A204.1 (cell line): ENCODE data around the gene EXTL1.

Experiments
- FAIRE-seq: peaks from 2 replicates; lab custom pipeline; 2012; peaks lifted over from hg19 to GRCh38; lab: Jason Lieb, UNC

Gene EXTL1

DNA sequence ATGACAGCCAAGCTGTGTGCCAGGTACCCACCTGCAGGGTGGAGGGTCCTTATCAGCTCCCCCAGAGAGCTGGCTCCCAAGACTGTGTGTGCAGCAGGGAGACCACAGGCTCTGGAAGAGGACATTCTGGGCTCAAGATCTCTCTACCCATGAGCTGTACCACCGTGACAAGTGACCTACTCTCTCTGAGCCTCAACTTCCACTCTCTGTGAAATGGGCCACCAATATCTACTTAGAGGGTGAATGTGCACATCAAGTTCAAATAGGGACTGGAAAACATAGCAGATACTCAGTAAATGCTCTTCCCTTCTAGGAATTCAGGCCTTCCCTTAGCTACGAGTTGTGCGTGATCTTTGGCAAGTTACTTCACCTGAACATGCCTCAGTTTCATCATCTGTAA lies 22.8 kb downstream of the EXTL1 start:
- no peak for FAIRE-seq

DNA sequence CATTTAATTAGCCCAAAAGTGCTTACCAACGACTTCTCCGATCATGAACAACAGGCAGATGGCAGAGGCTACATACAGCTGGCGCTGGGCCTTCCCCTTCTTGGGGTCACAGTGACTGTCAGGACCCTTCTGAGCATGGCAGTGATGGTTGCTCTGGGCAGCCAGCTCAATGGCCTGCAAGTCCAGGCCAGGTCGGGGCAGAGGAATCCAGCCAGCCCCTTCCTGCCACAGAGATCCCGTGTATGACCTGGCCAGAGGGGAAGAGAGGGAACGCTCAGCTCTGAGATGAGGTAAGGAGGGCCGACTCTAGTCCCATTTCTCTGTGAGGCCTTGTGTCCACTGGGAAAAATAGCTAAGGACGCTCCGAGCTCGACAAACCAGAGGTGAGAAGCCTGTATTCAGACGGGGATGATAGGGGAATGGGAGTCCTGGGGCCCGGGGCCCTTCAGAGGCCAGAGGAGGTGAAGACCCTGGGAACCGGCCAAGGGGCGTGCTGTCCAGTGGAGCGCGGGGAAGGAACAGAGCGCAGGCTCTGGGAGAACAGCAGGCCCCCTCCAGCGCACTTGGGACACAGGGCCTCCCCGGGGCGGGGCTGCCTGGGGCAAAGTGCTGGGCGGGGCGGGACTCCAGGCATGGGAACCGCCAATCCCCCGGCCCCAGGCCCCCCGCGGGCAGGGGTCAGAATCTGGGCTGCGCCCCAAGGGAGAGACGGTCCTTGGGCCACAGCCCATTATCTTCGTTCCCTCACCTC lies 23.6 kb downstream of the EXTL1 start:
- FAIRE-seq, result no peak

DNA sequence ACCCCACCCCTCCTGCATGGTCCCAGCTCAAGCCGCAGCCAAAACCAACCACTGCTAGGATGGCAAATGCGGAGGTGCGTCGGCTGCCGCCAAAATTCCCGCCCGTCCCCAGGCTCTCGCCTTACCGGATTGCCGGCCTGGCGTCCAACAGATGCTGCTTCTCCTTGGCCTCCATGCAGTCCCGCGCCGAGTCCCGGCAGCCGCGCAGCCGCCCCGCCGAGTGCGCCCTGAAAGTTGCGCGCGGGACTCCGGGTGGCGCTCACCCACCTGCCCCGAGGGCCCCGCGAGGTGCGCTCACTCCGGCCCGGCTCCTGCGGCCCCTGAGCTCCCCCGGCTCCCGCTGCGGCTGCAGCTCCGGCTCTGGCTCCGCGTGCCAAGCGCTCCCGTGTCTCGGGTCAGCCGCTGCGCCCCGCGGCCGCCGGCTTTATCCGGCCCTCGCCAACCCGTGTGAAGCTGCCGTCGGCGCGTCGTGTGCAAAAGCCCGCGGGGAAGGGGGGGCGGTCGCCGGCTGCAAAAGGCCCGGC lies 24.2 kb downstream of the EXTL1 start, which contains the start of gene SLC30A2:
Gene SLC30A2, minus strand, starts transcription at position 397 of the 524 bp plus-strand sequence. Its CDS starts 222 bp downstream, at position 175.
- FAIRE-seq, result no peak

DNA sequence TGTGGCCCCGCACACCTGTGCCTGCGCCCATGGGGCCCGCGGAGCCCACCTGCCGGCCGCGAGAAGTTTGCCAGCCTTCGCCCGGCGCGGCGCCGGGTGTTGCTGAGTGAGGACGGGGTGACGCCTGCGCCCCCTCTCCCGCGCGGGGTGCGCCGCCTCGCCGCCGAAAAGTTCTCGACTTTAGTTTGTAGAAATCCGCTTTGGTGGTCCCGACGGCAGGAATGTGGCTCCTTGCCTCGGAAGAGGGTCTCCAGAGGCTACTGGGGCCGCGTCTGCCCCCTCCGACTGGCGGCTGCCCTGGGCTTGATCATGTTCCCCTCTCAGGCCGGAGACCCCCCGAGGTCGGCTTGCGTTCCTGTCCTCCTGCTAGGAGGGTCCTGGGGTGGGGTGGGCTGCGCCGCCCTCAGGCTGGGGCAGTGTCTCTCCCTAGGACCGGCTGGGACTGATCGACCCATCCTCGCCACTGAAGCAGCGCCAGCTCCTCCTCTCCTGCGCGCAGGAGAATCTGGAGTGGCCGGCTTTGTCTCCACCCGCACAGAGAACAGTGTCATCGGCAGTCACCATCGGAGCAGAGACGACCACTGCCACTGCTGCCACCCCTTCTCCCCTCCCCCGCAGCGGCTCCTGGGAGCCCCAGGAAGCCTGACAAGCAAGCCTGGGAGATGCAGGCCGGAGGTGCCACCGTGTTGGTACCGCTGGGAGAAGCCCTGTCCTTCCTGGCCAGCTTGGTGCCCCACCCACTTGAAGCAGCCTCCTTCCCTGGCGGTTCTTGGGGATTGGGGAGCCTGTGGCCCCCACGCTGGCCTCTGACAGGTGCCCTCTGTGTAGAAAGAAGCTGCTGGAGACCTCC lies 24.9 kb downstream of the EXTL1 start:
- FAIRE-seq, result no peak

DNA sequence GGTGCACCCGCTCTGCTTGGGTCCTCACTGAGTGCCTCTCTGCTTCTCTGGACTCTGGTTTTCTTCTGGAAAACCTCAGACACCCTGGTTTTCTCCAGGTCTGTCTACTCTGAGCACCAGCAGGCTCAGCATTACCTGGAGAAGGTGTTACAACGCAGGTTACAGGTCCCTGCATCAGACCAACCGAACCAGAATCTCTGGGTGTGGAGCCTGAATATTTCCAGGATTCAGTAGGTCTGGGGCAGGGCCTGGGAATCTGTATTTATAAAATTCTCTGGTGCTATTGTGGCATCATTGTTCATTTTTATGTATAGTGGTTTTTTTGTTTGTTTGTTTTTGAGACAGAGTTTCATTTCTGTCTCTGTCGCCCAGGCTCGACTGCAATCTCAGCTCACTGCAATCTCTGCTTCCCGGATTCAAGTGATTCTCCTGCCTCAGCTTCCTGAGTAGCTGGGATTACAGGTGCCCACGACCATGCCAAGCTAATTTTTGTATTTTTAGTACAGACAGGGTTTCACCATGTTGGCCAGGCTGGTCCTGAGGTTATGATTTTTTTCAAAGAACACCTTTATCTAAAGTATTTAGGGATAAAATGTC lies 25.8 kb downstream of the EXTL1 start:
- no peak for FAIRE-seq

DNA sequence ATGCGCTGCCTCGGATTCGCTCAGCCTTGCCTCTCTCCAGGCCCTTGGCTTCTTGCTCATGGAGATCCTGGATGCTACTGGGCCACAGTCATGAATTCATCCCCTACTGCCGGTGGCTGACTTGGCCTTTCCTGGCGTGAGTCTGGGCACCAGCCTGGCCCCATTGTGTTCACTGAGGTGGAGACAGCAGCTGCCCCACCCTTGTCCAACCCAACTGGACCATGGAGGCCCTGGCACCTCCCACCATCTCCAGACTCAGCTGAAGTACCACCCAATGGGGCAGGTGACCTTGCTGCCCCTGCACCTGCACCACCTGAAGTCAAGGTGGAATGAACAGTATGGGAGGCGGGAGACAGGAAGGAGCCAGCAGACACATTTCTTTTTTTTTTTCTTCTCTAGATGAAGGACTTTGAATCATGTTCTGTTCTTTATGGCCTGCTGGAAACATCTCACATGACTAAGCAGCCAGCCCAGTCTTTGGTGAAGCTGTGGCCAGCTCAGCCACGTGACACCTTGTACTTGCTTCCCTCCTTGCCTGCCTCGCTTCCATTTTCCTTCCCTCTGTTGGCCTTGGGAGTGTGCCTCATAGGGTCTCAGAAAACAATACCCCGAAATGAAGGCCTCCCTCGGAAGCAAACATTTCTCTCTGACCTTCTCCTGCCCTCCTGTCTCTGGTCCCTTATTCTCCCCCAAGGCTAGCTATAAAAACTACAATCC lies 28.1 kb downstream of the EXTL1 start:
- no peak for FAIRE-seq

DNA sequence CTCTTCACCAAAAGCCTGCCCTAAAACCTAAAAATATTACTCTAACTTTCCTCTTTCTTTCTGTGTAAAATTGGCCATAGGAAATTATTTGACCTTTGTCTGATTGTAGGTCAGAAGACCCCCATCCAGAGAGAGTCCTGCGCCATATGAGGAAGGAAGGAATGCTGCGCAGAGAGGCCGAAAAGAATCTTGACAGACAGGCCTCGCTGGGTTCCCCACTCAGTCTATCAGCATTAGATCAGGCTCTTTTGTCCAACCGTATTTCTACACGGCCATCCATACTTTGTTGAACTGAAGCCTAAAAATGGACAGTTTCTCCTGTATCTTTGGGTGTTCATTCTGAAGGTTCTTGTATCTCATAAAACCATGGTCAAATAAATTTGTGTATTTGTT lies 28.7 kb downstream of the EXTL1 start:
- FAIRE-seq, result no peak

DNA sequence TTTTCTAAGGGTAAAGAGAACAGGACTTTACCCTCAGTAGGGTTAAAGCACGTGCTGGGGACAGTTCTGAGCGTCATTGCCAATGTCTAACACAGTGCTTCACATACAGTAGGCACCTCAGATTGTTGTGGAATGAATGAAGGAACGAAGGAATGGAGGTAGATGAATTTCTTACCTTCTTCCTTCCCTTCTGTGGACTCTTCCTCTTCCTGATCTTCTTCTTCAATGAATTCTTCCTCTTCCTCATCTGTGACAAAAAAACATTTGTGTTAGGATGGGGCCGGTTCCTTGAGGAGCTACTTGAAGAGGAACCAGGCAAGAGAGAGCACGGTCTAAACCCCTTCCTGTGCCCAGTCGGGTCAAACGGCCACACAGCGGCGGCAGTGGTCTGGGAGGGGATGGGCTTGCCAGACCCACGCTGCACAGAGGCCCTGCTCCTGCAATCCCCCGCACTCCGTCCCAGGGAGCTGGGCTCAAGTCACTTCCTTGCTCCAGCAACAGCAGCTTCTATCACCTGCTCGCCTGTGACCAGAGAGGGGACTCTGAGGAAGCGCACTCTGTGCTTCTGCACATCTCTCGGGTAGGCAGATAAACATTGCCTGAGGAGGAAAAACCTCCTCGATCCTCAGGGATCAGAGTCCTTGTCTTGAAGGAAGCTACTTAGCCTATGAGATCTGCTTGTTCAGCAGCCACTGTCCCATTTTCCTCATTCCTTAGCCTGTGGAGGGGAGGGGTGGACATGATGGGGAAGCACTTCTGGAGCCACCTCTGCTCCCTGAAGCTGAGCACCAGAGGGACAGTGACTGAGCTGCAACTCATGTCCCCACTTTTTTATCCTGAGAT lies 32.4 kb downstream of the EXTL1 start:
- FAIRE-seq, result no peak

DNA sequence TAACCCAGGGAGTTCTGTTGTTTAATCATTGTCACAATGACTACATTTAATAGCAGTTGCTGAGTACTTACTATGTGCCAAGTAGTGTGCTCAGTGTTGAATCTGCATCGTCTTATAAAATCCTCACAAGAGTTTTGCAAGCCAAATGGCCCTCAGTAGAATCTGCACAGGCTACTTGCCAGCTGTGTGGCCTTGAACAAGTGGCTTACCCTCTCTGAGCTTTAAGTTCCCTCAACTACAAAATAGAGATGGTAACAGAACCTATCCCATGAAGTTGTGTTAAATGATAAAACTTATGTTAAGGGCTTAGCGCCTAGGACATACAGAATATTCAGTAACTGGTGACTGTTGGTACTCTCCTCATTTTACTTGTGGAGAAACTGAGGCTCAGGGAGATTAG lies 33.5 kb downstream of the EXTL1 start:
- no peak for FAIRE-seq

DNA sequence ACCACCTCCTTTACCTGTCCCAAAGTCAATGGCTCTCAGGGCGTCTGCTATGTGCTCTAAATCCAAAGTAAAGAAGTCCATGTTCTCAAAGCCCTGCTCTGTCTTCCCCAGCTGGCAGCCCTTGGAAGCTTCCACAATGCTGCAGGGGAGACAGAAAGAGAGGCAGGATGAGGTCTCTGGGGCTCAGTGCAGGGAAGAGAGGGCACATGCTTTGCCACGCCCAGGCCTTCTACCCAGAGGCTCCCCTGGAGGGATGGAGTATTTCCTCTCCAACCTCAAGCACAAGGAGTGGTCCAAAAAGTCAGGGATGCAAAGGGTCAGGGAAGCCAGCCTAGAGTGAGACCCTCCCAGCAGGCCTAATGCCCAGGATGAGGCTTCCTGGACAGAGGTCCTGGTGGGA lies 35.6 kb downstream of the EXTL1 start:
- FAIRE-seq, result no peak

DNA sequence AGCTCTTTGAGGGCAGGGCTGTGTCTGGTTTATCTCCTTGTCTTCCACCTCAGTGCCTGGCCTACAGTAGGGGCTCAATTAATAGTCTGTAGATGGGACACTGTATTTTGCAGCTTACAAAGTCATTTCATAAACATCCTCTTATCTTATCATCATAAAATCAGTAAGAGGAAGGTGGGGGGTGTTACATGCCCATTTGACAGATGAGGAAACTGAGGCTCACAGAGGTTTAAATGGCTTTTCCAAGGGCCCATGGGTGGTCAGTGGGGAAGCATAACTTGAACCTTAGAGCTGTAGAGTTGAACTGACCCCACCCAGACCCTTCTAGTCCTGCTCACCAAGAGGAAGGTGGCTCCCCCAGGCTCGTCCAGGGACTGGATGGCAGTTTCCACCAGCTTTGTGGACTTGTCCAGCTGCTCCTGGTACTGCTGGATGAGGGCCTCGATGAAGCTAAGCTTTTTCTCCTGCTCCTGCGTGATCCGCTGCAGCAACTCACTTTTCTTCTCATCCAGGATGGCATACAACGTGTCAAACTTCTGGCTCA lies 36.5 kb downstream of the EXTL1 start:
- FAIRE-seq, result no peak

DNA sequence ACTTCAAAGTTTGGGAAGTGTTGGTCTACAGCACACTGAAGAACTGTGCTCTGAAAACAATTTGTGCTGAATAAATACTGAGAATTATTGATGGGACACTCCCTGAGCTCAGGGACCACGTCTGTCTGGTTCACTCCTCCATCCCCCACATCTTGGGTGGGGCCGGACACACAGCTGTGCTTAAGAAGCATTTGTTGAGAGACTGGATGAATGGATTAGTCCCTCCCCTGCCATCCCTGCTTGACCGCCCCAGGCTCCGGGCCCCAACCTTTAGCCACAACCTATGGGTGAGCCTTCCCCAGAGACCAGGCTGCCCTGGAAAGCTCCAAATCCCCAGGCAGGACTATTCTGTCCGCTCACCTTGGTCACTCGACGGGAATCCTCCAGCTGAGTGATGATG lies 38.3 kb downstream of the EXTL1 start:
- no peak for FAIRE-seq

DNA sequence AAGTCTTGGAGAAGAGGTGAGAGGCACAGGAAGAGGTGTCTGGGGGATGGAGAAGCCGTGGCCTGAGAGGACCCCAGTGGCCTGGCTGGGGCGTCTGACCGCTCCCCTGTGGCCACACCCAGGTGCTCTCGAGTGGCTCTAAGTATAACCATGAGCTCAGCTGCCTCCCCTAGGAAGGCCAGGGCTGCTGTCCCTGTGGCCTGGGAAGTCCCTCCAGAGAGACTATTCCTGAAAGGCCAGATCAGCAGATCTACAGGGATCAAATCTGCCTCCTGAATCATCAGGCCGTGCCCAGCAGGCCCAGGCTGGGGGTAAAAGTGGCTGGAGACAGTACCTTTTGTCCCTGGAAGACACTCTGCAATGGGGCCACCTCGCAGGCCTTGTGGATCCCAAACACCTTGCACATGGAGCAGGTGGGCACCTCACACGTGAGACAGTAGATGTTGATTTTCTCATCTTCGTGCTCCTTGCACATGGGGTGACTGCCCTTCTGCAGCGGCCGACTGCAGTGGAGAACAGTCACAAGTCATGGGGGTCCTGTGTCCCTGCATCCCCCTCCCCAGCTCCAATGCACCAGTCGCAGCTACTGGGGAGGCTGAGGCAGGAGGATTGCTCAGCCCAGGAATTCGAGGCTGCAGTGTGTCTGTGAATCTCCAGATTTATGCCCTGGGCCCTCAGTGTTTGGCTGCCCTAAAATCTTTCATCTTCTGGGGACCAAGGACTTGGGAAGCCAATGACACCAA lies 39.4 kb downstream of the EXTL1 start:
- no peak for FAIRE-seq

DNA sequence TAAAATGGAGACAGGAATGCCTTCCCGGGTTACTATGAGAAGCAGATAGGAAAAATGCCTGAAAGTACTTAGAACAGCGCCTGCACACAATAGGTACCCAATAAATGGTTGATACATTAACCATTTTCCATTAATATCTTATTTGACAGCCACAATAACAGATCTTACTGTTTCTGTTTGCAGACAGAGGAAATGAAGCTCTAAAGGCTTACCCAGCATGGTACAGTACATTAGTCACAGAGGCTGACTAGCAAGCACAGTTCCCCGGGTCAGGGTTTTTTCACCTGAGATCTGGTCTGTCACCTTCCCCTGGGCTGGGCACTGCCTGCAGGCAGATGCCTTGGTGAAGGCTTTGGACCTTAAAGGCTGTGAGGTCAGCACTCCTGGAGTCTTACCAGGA lies 43.0 kb downstream of the EXTL1 start:
- FAIRE-seq, result no peak

DNA sequence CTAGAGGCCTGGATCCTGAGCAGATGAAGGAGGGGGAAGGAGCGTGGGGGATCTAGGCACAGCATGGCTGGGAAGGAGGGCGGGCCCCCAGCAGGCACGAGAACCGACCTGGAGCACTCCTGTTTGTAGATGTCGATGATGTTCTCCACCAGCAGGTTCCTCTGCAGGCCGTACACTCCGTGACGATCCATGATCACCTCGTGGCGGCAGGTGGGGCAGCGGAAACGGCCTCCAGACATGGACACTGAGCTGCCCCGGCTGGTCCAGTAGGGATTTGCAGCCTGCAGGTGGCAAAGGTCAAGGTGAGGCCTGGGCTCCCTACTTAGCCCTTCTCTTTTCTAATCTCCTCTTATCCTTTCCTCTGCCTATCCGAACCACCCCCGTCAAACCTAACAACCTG lies 44.6 kb downstream of the EXTL1 start:
- FAIRE-seq, result no peak

DNA sequence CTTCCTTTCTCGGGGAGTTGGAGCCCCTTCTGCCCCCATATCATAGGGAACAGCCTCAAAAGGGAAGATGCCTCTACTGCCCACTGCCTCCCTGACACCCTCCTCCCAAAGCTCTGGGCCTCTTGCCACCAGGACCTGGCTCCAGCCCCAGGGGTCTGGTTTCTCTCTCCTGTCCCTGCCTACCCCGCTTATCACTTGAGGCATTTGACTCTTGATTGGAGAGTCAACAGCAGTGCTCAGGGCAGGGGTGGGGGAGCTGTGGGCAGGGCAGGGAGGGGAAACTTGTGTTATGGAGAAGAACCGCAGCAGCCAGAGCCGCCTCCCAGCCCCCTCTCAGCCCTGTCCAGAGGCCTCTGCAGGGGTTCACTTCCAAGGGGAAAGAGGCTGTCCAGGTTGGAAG lies 45.3 kb downstream of the EXTL1 start:
- FAIRE-seq, result no peak

DNA sequence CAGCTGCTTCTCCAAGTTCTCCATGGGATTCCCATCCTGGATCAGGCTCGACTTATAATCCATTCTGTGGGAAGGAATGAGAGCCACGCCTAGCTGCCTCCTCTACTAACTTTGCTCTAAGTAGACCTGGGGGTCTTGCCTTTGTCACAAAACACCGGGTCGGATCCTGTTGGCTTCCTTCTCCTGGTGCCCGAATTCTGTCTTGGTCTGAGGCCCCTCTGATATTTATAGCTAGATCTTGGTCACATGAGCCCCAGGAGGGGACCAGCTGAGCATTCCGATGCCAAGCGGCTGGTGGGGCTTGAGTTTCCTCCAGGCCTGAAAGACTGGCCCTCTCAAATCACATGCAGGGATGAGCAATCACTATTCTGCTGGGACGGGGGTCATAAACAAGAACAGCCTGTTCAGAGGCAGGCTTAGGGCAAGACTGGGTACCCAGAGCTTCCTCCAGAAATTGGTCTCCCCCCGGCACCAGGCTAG lies 45.9 kb downstream of the EXTL1 start, which contains the start of gene TRIM63:
Gene TRIM63, minus strand, starts transcription at position 199 of the 480 bp plus-strand sequence. Its CDS starts 136 bp downstream, at position 63.
- no peak for FAIRE-seq

DNA sequence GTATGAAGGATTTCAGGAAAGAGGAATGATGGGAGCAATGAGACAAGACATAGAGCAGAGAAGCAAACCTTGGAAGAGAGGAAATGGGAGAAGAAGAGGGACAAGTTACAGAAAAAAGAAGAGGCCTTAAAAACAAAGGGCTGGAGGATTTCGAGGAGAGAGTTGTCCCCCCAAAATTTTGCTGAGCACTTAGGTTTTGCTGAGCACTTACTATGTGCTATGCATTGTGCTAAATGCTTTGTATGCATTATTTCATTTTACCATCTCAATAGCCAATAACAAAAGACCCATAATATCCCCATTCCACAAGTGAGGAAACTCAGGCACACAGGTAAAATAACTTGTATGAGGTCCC lies 48.3 kb downstream of the EXTL1 start:
- no peak for FAIRE-seq

DNA sequence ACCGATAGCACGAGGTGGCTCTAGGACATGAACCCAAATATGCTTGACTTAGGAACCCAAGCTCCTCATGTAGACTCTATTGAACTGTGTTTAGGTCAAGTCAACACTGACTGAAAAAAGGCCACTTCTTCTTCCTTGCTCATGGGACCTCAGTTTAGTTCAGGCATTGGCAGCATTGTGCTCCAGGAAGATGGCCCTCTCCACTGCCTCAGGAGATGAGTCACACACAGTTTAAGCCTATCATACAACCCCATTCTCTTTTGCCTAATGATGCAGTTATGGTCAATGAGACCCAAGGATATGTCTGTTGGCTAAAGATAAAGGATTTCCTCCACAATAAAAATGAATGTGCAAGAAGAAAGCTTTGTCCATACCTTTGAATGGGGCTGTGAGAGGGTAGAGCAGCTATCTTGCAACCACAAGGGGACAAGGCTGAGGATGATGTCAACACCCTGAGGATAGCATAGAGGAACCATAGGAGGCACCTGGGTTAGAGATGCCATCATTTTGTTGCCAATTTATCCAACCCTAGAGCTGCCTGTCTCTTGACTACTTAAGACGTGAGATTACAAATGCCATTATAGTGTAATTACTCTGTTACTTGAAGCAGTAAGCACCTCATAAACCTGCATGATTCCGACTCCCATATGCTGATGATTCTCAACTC lies 48.9 kb downstream of the EXTL1 start:
- FAIRE-seq, result no peak

DNA sequence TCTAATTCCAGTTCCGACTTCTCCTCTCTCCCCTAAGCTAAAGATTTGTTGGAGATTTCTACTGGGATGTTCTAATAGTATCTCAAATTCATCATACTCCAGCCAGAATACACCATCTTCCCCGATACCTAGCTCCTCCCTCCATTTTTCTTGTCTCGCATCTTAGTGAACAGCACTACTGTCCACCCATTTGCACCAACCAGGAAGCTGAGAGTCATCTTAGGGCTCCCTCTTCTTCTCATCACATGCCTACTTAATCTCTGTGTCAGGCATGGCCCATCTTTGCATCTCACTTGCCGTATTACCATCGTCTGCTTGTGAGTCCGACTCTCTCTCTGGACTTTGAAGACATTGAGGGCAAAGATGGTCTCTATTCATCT lies 49.4 kb downstream of the EXTL1 start:
- no peak for FAIRE-seq
